ENCODE results near the gene SMYD4. TPM values are rescaled to one million over a fixed set of nuclear protein-coding genes. Genes with fewer than 3 reads are reported as not detected.

SMYD4 gene
- total and polyA plus RNA-seq, 2 donors, result 7.0 to 8.1 TPM

GRCh38 chr17:1847191-1847590 is 17.5 kb upstream of the SMYD4 start:
- no peaks in the 10 kb centered on the region for H3K4me1 ChIP-seq (ENCODE audit: control insufficient read depth in 2 of 2, insufficient read depth in 2 of 2, low read length in 2 of 2)
- peaks cover 41 to 71% of the 10 kb centered on the region in 2 donors for H3K36me3 ChIP-seq (ENCODE audit: control insufficient read depth in 2 of 2, insufficient read depth in 2 of 2, low read length in 1 of 2)
- H3K9me3 ChIP-seq (ENCODE audit: control insufficient read depth in 2 of 2, insufficient read depth in 1 of 2, low read length in 1 of 2), result no peaks in the 10 kb centered on the region
- no peak for DNase-seq (ENCODE audit: low read depth in 6 of 9, low spot score in 9 of 9)
- H3K4me3 ChIP-seq (ENCODE audit: low read length in 2 of 2), result no peak overlapping the region
- H3K27me3 ChIP-seq (ENCODE audit: control insufficient read depth in 2 of 2, insufficient read depth in 1 of 2, low read length in 1 of 2), result no peaks in the 10 kb centered on the region
- H3K27ac ChIP-seq (ENCODE audit: low read depth in 1 of 2, low read length in 1 of 2), result no peak overlapping the region
- 97% methylated on average over 3 of the region's 3 CpGs for WGBS

- H3K27ac ChIP-seq (ENCODE audit: low read depth in 1 of 2, low read length in 1 of 2), result no peak overlapping the region
- WGBS, result 98% methylated on average over 9 of the region's 9 CpGs
- H3K4me3 ChIP-seq (ENCODE audit: low read length in 2 of 2), result no peak overlapping the region
- no peak for DNase-seq (ENCODE audit: low read depth in 6 of 9, low spot score in 9 of 9)
- H3K27me3 ChIP-seq (ENCODE audit: control insufficient read depth in 2 of 2, insufficient read depth in 1 of 2, low read length in 1 of 2), result no peaks in the 10 kb centered on the region
- no peaks in the 10 kb centered on the region for H3K9me3 ChIP-seq (ENCODE audit: control insufficient read depth in 2 of 2, insufficient read depth in 1 of 2, low read length in 1 of 2)
- H3K4me1 ChIP-seq (ENCODE audit: control insufficient read depth in 2 of 2, insufficient read depth in 2 of 2, low read length in 2 of 2), result no peaks in the 10 kb centered on the region
- peaks cover 36 to 52% of the 10 kb centered on the region in 2 donors for H3K36me3 ChIP-seq (ENCODE audit: control insufficient read depth in 2 of 2, insufficient read depth in 2 of 2, low read length in 1 of 2)
Observed at GRCh38 chr17:1843947-1844346, 14.2 kb upstream of the SMYD4 start.

GRCh38 chr17:1839516-1839915 is 9.8 kb upstream of the SMYD4 start:
- H3K27ac ChIP-seq (ENCODE audit: low read depth in 1 of 2, low read length in 1 of 2), result no peak overlapping the region
- H3K36me3 ChIP-seq (ENCODE audit: control insufficient read depth in 2 of 2, insufficient read depth in 2 of 2, low read length in 1 of 2), result peaks cover 14 to 29% of the 10 kb centered on the region in 2 donors
- WGBS, result over 99% methylated on average over 4 of the region's 4 CpGs
- no peaks in the 10 kb centered on the region for H3K27me3 ChIP-seq (ENCODE audit: control insufficient read depth in 2 of 2, insufficient read depth in 1 of 2, low read length in 1 of 2)
- no peaks in the 10 kb centered on the region for H3K4me1 ChIP-seq (ENCODE audit: control insufficient read depth in 2 of 2, insufficient read depth in 2 of 2, low read length in 2 of 2)
- no peak for DNase-seq (ENCODE audit: low read depth in 6 of 9, low spot score in 9 of 9)
- H3K4me3 ChIP-seq (ENCODE audit: low read length in 2 of 2), result no peak overlapping the region
- no peaks in the 10 kb centered on the region for H3K9me3 ChIP-seq (ENCODE audit: control insufficient read depth in 2 of 2, insufficient read depth in 1 of 2, low read length in 1 of 2)

- H3K4me3 ChIP-seq (ENCODE audit: low read length in 2 of 2), result no peak overlapping the region
- no peaks in the 10 kb centered on the region for H3K27me3 ChIP-seq (ENCODE audit: control insufficient read depth in 2 of 2, insufficient read depth in 1 of 2, low read length in 1 of 2)
- WGBS, result 91% methylated on average over 12 of the region's 12 CpGs
- H3K27ac ChIP-seq (ENCODE audit: low read depth in 1 of 2, low read length in 1 of 2), result no peak overlapping the region
- peak in 1 of 9 donors; percentile 7 for DNase-seq (ENCODE audit: low read depth in 6 of 9, low spot score in 9 of 9)
- H3K36me3 ChIP-seq (ENCODE audit: control insufficient read depth in 2 of 2, insufficient read depth in 2 of 2, low read length in 1 of 2), result peaks cover 8 to 16% of the 10 kb centered on the region in 2 donors
- no peaks in the 10 kb centered on the region for H3K9me3 ChIP-seq (ENCODE audit: control insufficient read depth in 2 of 2, insufficient read depth in 1 of 2, low read length in 1 of 2)
- H3K4me1 ChIP-seq (ENCODE audit: control insufficient read depth in 2 of 2, insufficient read depth in 2 of 2, low read length in 2 of 2), result peaks cover 11 to 12% of the 10 kb centered on the region in 2 donors
Observed at GRCh38 chr17:1834380-1835149, 4.9 kb upstream of the SMYD4 start.

GRCh38 chr17:1830288-1830687 is 586 bp upstream of the SMYD4 start:
- under 1% methylated on average over 11 of the region's 11 CpGs for WGBS
- Histone ChIP-seq H3K36me3 (ENCODE audit: control insufficient read depth in 2 of 2, insufficient read depth in 2 of 2, low read length in 1 of 2) (peaks cover 17 to 23% of the 10 kb centered on the region in 2 donors), H3K27ac (ENCODE audit: low read depth in 1 of 2, low read length in 1 of 2) (peak overlapping the region; percentile 81 to 87), H3K27me3 (ENCODE audit: control insufficient read depth in 2 of 2, insufficient read depth in 1 of 2, low read length in 1 of 2) (no peaks in the 10 kb centered on the region), H3K9me3 (ENCODE audit: control insufficient read depth in 2 of 2, insufficient read depth in 1 of 2, low read length in 1 of 2) (no peaks in the 10 kb centered on the region), H3K4me1 (ENCODE audit: control insufficient read depth in 2 of 2, insufficient read depth in 2 of 2, low read length in 2 of 2) (peaks cover 11 to 19% of the 10 kb centered on the region in 2 donors), H3K4me3 (ENCODE audit: low read length in 2 of 2) (peak overlapping the region; percentile 77 to 94)
- DNase-seq (ENCODE audit: low read depth in 6 of 9, low spot score in 9 of 9), result peak in 8 of 9 donors; percentile 9 to 72 (median 34)

GRCh38 chr17:1829216-1829591 is 498 bp downstream of the SMYD4 start:
- no peaks in the 10 kb centered on the region for H3K27me3 ChIP-seq (ENCODE audit: control insufficient read depth in 2 of 2, insufficient read depth in 1 of 2, low read length in 1 of 2)
- H3K4me3 ChIP-seq (ENCODE audit: low read length in 2 of 2), result peak overlapping the region; percentile 77 to 94
- peak in 3 of 9 donors; percentile 3 to 8 (median 4) for DNase-seq (ENCODE audit: low read depth in 6 of 9, low spot score in 9 of 9)
- peak overlapping the region; percentile 60 to 87 for H3K27ac ChIP-seq (ENCODE audit: low read depth in 1 of 2, low read length in 1 of 2)
- H3K4me1 ChIP-seq (ENCODE audit: control insufficient read depth in 2 of 2, insufficient read depth in 2 of 2, low read length in 2 of 2), result peaks cover 11 to 19% of the 10 kb centered on the region in 2 donors
- 3% methylated on average over 13 of the region's 13 CpGs for WGBS
- H3K36me3 ChIP-seq (ENCODE audit: control insufficient read depth in 2 of 2, insufficient read depth in 2 of 2, low read length in 1 of 2), result peaks cover 20 to 25% of the 10 kb centered on the region in 2 donors
- no peaks in the 10 kb centered on the region for H3K9me3 ChIP-seq (ENCODE audit: control insufficient read depth in 2 of 2, insufficient read depth in 1 of 2, low read length in 1 of 2)

GRCh38 chr17:1820528-1821252 is 9.0 kb downstream of the SMYD4 start:
- peaks cover 0 to 4% of the 10 kb centered on the region in 2 donors for H3K4me1 ChIP-seq (ENCODE audit: control insufficient read depth in 2 of 2, insufficient read depth in 2 of 2, low read length in 2 of 2)
- no peak for DNase-seq (ENCODE audit: low read depth in 6 of 9, low spot score in 9 of 9)
- no peak overlapping the region for H3K27ac ChIP-seq (ENCODE audit: low read depth in 1 of 2, low read length in 1 of 2)
- H3K36me3 ChIP-seq (ENCODE audit: control insufficient read depth in 2 of 2, insufficient read depth in 2 of 2, low read length in 1 of 2), result peaks cover 3 to 28% of the 10 kb centered on the region in 2 donors
- H3K4me3 ChIP-seq (ENCODE audit: low read length in 2 of 2), result no peak overlapping the region
- WGBS, result 95% methylated on average over 7 of the region's 7 CpGs
- H3K27me3 ChIP-seq (ENCODE audit: control insufficient read depth in 2 of 2, insufficient read depth in 1 of 2, low read length in 1 of 2), result no peaks in the 10 kb centered on the region
- H3K9me3 ChIP-seq (ENCODE audit: control insufficient read depth in 2 of 2, insufficient read depth in 1 of 2, low read length in 1 of 2), result no peaks in the 10 kb centered on the region

GRCh38 chr17:1813088-1813487 is 16.6 kb downstream of the SMYD4 start:
- no peak for DNase-seq (ENCODE audit: low read depth in 6 of 9, low spot score in 9 of 9)
- H3K4me1 ChIP-seq (ENCODE audit: control insufficient read depth in 2 of 2, insufficient read depth in 2 of 2, low read length in 2 of 2), result no peaks in the 10 kb centered on the region
- H3K4me3 ChIP-seq (ENCODE audit: low read length in 2 of 2), result no peak overlapping the region
- no peaks in the 10 kb centered on the region for H3K27me3 ChIP-seq (ENCODE audit: control insufficient read depth in 2 of 2, insufficient read depth in 1 of 2, low read length in 1 of 2)
- no peaks in the 10 kb centered on the region for H3K9me3 ChIP-seq (ENCODE audit: control insufficient read depth in 2 of 2, insufficient read depth in 1 of 2, low read length in 1 of 2)
- H3K27ac ChIP-seq (ENCODE audit: low read depth in 1 of 2, low read length in 1 of 2), result no peak overlapping the region
- H3K36me3 ChIP-seq (ENCODE audit: control insufficient read depth in 2 of 2, insufficient read depth in 2 of 2, low read length in 1 of 2), result peaks cover 19 to 20% of the 10 kb centered on the region in 2 donors
- 97% methylated on average over 5 of the region's 5 CpGs for WGBS

GRCh38 chr17:1810450-1811103 is 19.1 kb downstream of the SMYD4 start:
- DNase-seq (ENCODE audit: low read depth in 6 of 9, low spot score in 9 of 9), result no peak
- Histone ChIP-seq H3K27ac (ENCODE audit: low read depth in 1 of 2, low read length in 1 of 2) (no peak overlapping the region), H3K27me3 (ENCODE audit: control insufficient read depth in 2 of 2, insufficient read depth in 1 of 2, low read length in 1 of 2) (no peaks in the 10 kb centered on the region), H3K4me1 (ENCODE audit: control insufficient read depth in 2 of 2, insufficient read depth in 2 of 2, low read length in 2 of 2) (no peaks in the 10 kb centered on the region), H3K9me3 (ENCODE audit: control insufficient read depth in 2 of 2, insufficient read depth in 1 of 2, low read length in 1 of 2) (no peaks in the 10 kb centered on the region), H3K4me3 (ENCODE audit: low read length in 2 of 2) (no peak overlapping the region), H3K36me3 (ENCODE audit: control insufficient read depth in 2 of 2, insufficient read depth in 2 of 2, low read length in 1 of 2) (peaks cover 20% of the 10 kb centered on the region in 2 donors)
- 96% methylated on average over 20 of the region's 20 CpGs for WGBS

Data from thymus (tissue), 11 donors.